GM21717 (cell line): ENCODE data around the gene ZBTB47.

ENCODE experiments used
- ATAC-seq: cut with Tn5 transposase; IDR thresholded peaks from one replicate; pipeline ENCODE4 v1.9.1; 2021; ENCODE audit warnings: mild to moderate bottlenecking, moderate library complexity; ENCODE audit not compliant: unreplicated experiment

The ZBTB47 gene

DNA sequence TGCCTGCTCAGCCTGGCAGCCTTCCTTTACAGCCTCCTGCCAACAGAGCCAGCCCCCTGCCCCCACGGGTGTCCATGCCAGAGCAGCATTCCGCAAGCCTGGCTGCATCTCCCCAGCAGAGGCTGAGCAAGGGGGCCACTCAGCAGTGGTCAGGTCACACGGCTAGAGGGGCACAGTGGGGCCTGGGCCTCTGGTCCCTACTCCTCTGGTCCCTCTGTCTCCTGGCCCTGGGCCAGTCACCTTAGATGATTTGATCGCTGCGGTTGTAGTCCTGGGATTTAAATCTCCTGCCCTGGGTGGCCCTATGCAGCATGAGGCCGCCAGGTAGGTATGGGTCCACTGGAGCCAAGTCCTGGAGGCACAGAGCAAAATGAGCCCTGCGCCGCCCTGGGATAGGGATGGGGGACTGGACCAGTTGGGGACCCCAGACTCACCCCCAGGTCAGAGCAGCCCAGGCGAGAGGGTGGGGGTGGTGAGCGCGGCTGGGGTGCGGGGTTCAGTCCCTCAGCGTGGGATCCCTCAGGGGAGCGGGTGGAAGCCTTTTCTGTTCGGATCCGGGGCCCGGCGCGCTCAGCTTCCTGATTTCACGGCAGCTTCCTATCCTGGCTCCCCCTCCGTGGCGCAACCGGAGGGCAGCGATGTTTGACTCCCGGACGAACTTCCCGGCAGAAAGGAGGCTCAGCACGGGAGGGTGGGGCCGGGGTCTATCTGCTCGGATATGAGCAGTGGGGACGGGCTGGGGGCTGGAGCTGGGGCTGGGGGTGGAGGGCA, at the start of gene ZBTB47:
Gene ZBTB47, plus strand, starts transcription at position 138 of the 771 bp plus-strand sequence. CDS start 4,659 bp downstream, outside the sequence.
- no peak for ATAC-seq

DNA sequence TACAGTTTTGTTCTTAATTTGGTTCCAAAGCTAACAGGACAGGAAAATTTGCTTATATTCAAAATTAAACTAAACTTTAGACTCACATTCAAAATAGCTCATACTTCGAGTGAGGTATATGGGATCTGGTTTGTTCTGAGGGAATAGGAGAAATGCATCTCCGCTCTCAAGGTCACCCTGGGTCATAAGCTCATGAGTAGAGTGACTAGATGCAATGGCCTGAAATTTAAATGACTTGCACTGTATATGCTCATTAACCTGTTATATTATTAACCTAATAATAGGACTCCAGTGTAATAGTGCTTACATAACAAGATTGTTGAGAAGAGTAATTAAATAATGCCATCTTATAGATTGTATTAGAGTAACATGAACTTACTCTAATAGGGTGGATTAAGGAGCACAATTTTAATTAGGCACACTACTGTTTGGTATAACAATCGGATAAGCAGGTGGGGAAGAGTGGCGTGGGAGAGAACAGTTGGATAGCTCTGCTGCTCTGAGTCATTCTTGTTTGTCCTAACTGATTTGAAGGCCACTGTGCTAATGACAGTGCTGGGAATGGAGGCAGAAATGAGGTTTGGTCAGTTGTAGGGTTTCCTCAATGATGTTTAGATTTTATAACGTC, 47.8 kb upstream of the ZBTB47 start:
- ATAC-seq, result no peak

DNA sequence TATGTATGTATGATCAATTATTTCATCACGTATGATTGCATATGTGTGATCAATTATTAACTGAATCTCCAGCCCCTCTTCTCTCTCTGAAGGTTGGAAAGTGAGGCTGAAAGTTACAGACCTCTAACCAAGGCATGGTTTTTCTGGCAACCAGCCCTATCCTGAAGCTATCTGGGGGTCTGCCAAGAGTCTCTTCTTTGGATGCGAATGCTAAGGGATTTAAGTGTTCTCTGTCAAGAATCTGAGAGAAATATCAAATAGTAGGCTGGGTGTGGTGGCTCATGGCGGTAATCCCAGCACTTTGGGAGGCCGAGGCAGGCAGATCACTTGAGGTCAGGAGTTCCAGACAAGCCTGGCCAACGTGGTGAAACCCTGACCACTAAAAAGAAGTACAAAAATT, 44.9 kb upstream of the ZBTB47 start:
- no peak for ATAC-seq

- ATAC-seq, result no peak
Observed at GRCh38 chr3:42610976-42611375, 42.5 kb upstream of the ZBTB47 start.

- ATAC-seq, result no peak
Observed at GRCh38 chr3:42612217-42612616, 41.3 kb upstream of the ZBTB47 start.

- ATAC-seq, result peak; percentile 65
Observed at GRCh38 chr3:42612928-42613327, 40.6 kb upstream of the ZBTB47 start.

- no peak for ATAC-seq
Observed at GRCh38 chr3:42613462-42613861, 40.0 kb upstream of the ZBTB47 start.

DNA sequence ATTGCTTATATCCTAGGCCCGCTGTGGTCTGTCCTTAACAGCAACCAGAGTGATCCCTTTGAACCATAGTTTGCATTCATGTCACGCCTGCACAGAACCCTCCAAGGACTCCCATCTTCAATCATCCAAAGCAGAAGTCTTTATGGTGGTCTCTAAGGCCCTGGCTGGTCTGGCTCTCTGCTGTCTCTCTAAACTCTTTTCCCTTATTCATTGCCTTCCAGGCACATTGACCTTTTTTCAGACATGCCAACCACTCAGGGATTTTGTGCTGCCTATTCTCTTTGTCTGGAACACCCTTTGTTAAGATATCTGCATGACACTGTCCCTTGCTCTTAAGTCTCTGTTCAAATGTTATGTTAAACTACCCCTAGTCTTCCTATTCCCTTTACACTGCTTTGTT, 21.9 kb upstream of the ZBTB47 start:
- no peak for ATAC-seq

DNA sequence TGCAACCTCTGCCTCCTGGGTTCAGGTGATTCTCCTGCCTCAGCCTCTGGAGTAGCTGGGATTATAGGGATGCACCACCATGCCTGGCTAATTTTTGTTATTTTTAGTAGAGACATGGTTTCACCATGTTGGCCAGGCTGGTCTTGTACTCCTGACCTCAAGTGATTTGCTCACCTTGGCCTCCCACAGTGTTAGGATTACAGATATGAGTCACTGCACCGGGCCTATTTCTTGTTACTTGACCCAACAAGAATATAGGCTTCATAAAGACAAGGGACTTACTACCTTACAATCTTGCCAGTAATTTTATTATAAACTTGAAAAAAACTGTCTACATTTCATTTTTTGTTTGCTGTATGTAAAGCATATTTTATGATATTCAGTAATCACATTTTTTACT, 21.4 kb upstream of the ZBTB47 start:
- no peak for ATAC-seq

DNA sequence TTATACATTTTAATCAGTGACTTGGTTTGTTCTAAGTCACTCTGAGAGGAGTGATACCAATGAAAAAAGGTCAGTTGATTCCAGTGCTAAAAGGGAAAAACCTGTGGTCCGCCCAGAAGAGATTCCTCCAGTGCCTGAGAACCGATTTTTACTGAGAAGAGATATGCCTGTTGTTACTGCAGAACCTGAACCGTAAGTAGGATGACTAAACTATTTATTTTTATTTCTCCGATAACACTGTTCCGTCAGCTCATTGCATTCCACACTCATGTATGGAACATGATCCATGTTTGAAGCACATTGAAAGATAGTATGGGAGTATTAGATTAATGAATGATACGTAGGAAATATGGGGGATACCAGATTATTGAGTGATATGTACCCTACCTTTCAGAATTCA, 20.0 kb upstream of the ZBTB47 start:
- no peak for ATAC-seq

- no peak for ATAC-seq
Observed at GRCh38 chr3:42635111-42635510, 18.4 kb upstream of the ZBTB47 start.

GRCh38 chr3:42637001-42637400, 16.5 kb upstream of the ZBTB47 start:
- no peak for ATAC-seq

GRCh38 chr3:42638339-42638842, 15.1 kb upstream of the ZBTB47 start:
- no peak for ATAC-seq

GRCh38 chr3:42639192-42639591, 14.3 kb upstream of the ZBTB47 start:
- no peak for ATAC-seq

DNA sequence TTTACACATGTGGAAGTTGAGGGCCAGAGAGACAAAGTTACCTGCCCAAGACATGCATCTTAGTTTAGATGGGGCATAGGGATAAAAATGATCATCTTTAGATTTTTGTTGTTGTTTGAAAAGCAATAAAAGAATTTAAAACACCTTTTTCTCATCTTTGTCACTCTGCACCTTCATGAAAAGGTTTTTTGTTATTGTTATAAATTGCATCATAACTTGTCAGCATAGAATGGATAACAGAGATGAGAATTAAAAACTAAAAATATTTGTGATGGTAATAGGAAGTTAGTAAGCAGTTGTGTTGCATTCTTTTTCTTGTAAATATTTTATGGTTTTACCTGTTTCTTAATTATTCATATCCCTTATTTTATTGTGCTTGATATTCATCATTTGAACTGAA, 13.4 kb upstream of the ZBTB47 start:
- ATAC-seq, result no peak

DNA sequence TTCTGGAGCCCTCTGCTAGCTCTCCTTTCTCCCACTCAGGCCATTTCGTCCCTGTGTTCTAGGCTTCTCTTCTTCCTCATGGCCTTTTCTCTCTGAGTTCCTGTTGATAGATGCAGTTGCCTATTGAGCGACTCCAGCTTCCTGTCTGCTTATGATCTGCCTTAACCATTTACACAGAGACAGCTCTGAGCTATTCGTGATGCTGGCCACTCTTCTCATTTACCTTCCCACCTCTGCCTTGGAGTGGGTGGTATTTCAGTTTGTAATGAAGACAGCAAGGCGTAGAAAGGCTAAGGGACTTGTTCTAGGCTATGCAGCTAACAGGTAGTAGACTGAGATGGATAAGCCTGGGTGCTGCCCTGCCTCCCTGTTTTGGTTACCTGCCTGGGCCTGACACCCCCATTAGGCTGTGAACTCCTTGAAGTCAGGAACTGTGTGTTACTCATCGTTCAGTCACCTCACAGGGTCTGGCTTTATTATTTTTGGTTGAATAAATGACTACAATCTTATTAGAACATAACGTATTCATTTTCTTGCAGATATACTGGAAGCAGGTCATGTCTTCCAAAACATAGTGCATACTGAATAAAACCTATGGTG, 12.6 kb upstream of the ZBTB47 start:
- ATAC-seq, result no peak

GRCh38 chr3:42647821-42648459, 5.6 kb upstream of the ZBTB47 start:
- ATAC-seq, result no peak

GRCh38 chr3:42649006-42649405, 4.5 kb upstream of the ZBTB47 start:
- no peak for ATAC-seq

GRCh38 chr3:42649783-42650182, 3.7 kb upstream of the ZBTB47 start:
- no peak for ATAC-seq

GRCh38 chr3:42651248-42652091, 2.0 kb upstream of the ZBTB47 start:
- ATAC-seq, result no peak

- no peak for ATAC-seq
Observed at GRCh38 chr3:42652251-42652610, 1.3 kb upstream of the ZBTB47 start.
